Effector memory CD4-positive, alpha-beta T cell (primary cell): Measurements from ENCODE around the gene CIART.

Experiments
- DNase-seq, 3 donors: peaks; one replicate each; pipeline ENCODE4 v3.0.0-alpha.2; 2020
- H3K27ac ChIP-seq: 2 replicates; pipeline ENCODE4 v1.7.0; 2013; ENCODE audit warnings: mild to moderate bottlenecking, low read length, moderate library complexity; ENCODE audit not compliant: insufficient read depth, poor library complexity, severe bottlenecking
- H3K27me3 ChIP-seq: replicated peaks from 2 replicates; pipeline ENCODE4 v1.7.0; 2013; ENCODE audit warnings: mild to moderate bottlenecking, low read length; ENCODE audit not compliant: insufficient read depth, control insufficient read depth, poor library complexity, severe bottlenecking
- H3K36me3 ChIP-seq: 2 replicates; pipeline ENCODE4 v1.7.0; 2013; ENCODE audit warnings: mild to moderate bottlenecking, low read length, moderate library complexity; ENCODE audit not compliant: control insufficient read depth, insufficient read depth
- H3K4me1 ChIP-seq: 2 replicates; pipeline ENCODE4 v1.7.0; 2013; ENCODE audit warnings: low read length, mild to moderate bottlenecking; ENCODE audit not compliant: control insufficient read depth, insufficient read depth, poor library complexity, severe bottlenecking
- H3K4me3 ChIP-seq: 2 replicates; pipeline ENCODE4 v1.7.0; 2013; ENCODE audit warnings: low read length, low read depth, mild to moderate bottlenecking; ENCODE audit not compliant: insufficient read depth, poor library complexity, severe bottlenecking
- H3K9me3 ChIP-seq: 2 replicates; pipeline ENCODE4 v1.7.0; 2013; ENCODE audit warnings: mild to moderate bottlenecking, low read length, moderate library complexity; ENCODE audit not compliant: control insufficient read depth

The CIART gene

DNA sequence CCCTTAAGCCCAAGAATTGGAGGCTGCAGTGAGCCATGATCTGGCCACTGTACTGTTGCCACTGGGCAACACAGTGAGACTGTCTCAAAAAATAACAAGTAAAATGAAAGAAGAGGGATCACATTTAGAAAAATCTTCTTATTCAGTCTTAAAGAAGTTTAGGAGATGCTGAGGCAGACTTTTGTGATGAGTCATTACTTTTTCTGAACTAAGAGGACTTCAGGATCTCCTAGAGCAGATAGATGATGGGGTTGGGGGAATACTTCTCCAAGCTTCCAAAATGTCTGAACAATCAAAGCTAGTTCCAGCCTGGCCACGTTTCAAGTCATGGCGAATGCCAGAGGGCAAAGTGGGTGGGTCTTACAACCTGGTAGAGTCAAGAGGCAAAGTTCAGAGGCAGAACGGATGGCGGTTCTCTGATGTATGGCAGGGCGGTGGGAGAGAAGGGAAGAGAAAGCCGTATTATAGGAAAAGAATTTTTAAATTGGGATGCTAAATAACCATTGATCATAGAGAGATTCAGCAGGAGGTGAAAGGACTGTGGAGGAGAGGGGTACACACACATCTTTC is 2.1 kb upstream of the CIART start:
- H3K27ac ChIP-seq = no peak overlapping the region
- DNase-seq = no peak
- H3K27me3 ChIP-seq = no peaks in the 10 kb centered on the region

GRCh38 chr1:150281221-150281757 is 1.1 kb upstream of the CIART start:
- no peaks in the 10 kb centered on the region for H3K27me3 ChIP-seq
- no peaks in the 10 kb centered on the region for H3K9me3 ChIP-seq
- peak overlapping the region; percentile 60 for H3K4me3 ChIP-seq
- no peaks in the 10 kb centered on the region for H3K4me1 ChIP-seq
- peak; percentile 15 to 32 (median 18) for DNase-seq
- H3K27ac ChIP-seq = peak overlapping the region; percentile 56
- H3K36me3 ChIP-seq = peaks cover 3% of the 10 kb centered on the region

More for the DNA sequence above, 2.1 kb upstream of the CIART start:
- H3K9me3 ChIP-seq = no peaks in the 10 kb centered on the region
- no peak overlapping the region for H3K4me3 ChIP-seq
- H3K4me1 ChIP-seq = no peaks in the 10 kb centered on the region
- H3K36me3 ChIP-seq = peaks cover 3% of the 10 kb centered on the region

- Histone ChIP-seq H3K36me3 (no peaks in the 10 kb centered on the region), H3K4me1 (no peaks in the 10 kb centered on the region), H3K27me3 (no peaks in the 10 kb centered on the region), H3K27ac (no peak overlapping the region), H3K9me3 (no peaks in the 10 kb centered on the region), H3K4me3 (no peak overlapping the region)
- DNase-seq = no peak
These were observed 204 bp downstream of the CIART start for GRCh38 chr1:150282558-150282958.

- no peak overlapping the region for H3K27ac ChIP-seq
- H3K4me1 ChIP-seq = no peaks in the 10 kb centered on the region
- DNase-seq = no peak
These were observed 906 bp downstream of the CIART start for GRCh38 chr1:150283260-150283659.

GRCh38 chr1:150288382-150288781 is 6.0 kb downstream of the CIART start:
- no peak for DNase-seq
- H3K36me3 ChIP-seq = no peaks in the 10 kb centered on the region
- H3K9me3 ChIP-seq = no peaks in the 10 kb centered on the region
- no peaks in the 10 kb centered on the region for H3K27me3 ChIP-seq
- H3K4me3 ChIP-seq = no peak overlapping the region
- H3K27ac ChIP-seq = no peak overlapping the region
- no peaks in the 10 kb centered on the region for H3K4me1 ChIP-seq

More at GRCh38 chr1:150283260-150283659, 906 bp downstream of the CIART start:
- Histone ChIP-seq H3K27me3 (no peaks in the 10 kb centered on the region), H3K36me3 (no peaks in the 10 kb centered on the region), H3K4me3 (no peak overlapping the region), H3K9me3 (no peaks in the 10 kb centered on the region)

GRCh38 chr1:150288822-150289221 is 6.5 kb downstream of the CIART start:
- Histone ChIP-seq H3K27ac (no peak overlapping the region), H3K27me3 (no peaks in the 10 kb centered on the region), H3K9me3 (no peaks in the 10 kb centered on the region), H3K4me1 (no peaks in the 10 kb centered on the region), H3K4me3 (no peak overlapping the region), H3K36me3 (no peaks in the 10 kb centered on the region)
- DNase-seq = no peak

DNA sequence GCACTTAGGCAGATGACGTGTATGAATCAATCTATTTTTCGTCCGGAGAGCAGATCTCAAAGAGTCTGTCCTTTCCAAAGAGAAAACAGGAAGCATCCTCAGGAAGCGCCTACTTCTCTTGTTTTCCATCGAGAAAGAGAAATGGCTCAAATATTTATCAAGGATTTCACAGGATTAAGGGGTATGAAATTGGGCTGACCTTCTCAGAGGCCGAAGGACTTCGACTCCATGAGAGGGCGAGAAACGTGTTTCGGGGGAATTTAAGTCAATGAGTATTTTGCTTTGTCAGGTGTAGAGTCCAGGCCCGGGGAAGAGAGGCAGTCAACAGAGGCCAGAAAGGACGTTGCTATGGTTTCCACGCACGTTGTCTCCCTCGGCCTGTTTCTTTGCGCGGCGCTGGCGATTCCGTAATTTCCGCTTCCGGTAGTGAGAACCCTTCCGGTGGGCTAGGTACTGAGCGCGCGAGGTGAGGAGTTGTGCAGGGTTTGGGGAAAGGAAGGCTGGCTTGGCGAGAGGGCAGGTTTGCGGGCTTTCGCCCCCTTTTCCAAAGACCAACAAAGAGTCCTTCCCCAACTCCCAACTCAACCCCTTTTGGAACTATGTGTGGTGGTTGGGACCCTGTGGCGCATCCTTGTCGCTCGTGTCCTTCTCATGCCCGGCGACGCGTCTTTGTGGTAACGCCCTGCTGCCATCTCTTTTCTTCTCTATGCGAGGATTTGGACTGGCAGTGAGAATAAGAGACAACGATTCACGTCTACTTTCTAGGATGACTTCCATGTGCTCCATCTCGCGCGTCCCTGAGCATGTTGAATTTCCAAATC is 11.3 kb downstream of the CIART start, which contains the start of gene MRPS21:
Gene MRPS21 (plus strand): TSS at position 429 of the 821 bp plus-strand sequence. CDS start 506 bp downstream, outside the sequence.
- H3K4me1 ChIP-seq = peaks cover 5% of the 10 kb centered on the region
- peaks cover 4% of the 10 kb centered on the region for H3K36me3 ChIP-seq
- H3K9me3 ChIP-seq = no peaks in the 10 kb centered on the region
- no peaks in the 10 kb centered on the region for H3K27me3 ChIP-seq
- peak within 1 kb of the TSS; percentile 54 for H3K4me3 ChIP-seq
- DNase-seq = peak; percentile 73 to 79 (median 75)
- H3K27ac ChIP-seq = peak within 1 kb of the TSS; percentile 85

DNA sequence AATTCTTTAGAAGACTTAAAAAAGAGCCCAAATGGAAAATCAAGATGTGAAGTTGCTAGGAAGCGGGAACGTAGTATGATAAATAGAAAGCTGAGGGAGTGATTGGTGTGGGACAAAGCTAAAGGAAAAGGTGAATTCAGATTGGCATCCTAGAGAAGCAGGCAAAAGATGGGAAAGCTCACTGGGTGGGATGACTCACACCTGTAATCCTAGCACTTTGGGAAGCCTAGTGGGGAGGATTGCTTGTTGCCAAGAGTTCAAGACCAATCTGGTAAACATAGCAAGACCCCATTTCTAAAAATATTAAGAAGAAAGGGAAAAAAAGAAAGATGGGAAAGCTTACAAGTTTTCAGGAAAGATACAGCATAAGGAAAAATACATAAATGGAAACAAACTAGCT is 13.1 kb downstream of the CIART start:
- Histone ChIP-seq H3K27ac (no peak overlapping the region), H3K27me3 (no peaks in the 10 kb centered on the region), H3K36me3 (peaks cover 11% of the 10 kb centered on the region), H3K4me1 (peaks cover 5% of the 10 kb centered on the region), H3K9me3 (no peaks in the 10 kb centered on the region), H3K4me3 (no peak overlapping the region)
- DNase-seq = no peak

- H3K27ac ChIP-seq = no peak overlapping the region
- no peak overlapping the region for H3K4me3 ChIP-seq
- no peak for DNase-seq
- peaks cover 26% of the 10 kb centered on the region for H3K36me3 ChIP-seq
- H3K27me3 ChIP-seq = no peaks in the 10 kb centered on the region
- no peaks in the 10 kb centered on the region for H3K4me1 ChIP-seq
- no peaks in the 10 kb centered on the region for H3K9me3 ChIP-seq
These were observed 17.4 kb downstream of the CIART start for GRCh38 chr1:150299716-150300115.

- Histone ChIP-seq H3K27me3 (no peaks in the 10 kb centered on the region), H3K4me3 (no peak overlapping the region), H3K4me1 (no peaks in the 10 kb centered on the region), H3K27ac (no peak overlapping the region), H3K36me3 (peaks cover 22% of the 10 kb centered on the region), H3K9me3 (no peaks in the 10 kb centered on the region)
- no peak for DNase-seq
These were observed 20.0 kb downstream of the CIART start for GRCh38 chr1:150302338-150302737.
